Fibroblast of lung (primary cell): ENCODE data around the gene JARID2.

Source experiments
- CTCF ChIP-seq, 2 donors: IDR thresholded peaks in 1 of 2; conservative IDR thresholded peaks in 1 of 2; 1 replicate in 1 of 2; 2 replicates in 1 of 2; pipeline ENCODE4 v1.5.1; 2011 to 2012; ENCODE audit warnings: low read length in 2 of 2, control low read depth in 1 of 2, inconsistent platforms in 1 of 2, low read depth in 1 of 2, mild to moderate bottlenecking in 1 of 2
- EZH2 ChIP-seq: IDR thresholded peaks from 2 replicates; pipeline ENCODE4 v1.5.1; 2012; ENCODE audit warnings: low read length, control low read depth, mild to moderate bottlenecking; ENCODE audit errors: missing control alignments

- no peak for TF ChIP-seq CTCF (conservative IDR thresholded peaks at IDR 0.05 in 1 of 2, IDR thresholded peaks at IDR 0.05 in 1 of 2; ENCODE audit: low read depth in 1 of 2, low read length in 2 of 2)
- no peak for TF ChIP-seq EZH2
Measured at GRCh38 chr6:15538766-15539495, 293.1 kb downstream of the JARID2 start.
